ENCODE data around the gene MT1HL1.

MT1HL1 gene

GRCh38 chr1:236997882-236998281 is 6.4 kb downstream of the MT1HL1 start:
- Histone ChIP-seq H3K27ac (peak overlapping the region; percentile 37), H3K4me3 (ENCODE audit: low read depth, low read length) (no peak overlapping the region), H3K36me3 (no peaks in the 10 kb centered on the region), H3K27me3 (ENCODE audit: insufficient read depth, low read depth, severe bottlenecking) (no peaks in the 10 kb centered on the region), H3K9me3 (ENCODE audit: severe bottlenecking) (no peaks in the 10 kb centered on the region)
- peak; percentile 69 for DNase-seq
- TF ChIP-seq, protein P1, sequence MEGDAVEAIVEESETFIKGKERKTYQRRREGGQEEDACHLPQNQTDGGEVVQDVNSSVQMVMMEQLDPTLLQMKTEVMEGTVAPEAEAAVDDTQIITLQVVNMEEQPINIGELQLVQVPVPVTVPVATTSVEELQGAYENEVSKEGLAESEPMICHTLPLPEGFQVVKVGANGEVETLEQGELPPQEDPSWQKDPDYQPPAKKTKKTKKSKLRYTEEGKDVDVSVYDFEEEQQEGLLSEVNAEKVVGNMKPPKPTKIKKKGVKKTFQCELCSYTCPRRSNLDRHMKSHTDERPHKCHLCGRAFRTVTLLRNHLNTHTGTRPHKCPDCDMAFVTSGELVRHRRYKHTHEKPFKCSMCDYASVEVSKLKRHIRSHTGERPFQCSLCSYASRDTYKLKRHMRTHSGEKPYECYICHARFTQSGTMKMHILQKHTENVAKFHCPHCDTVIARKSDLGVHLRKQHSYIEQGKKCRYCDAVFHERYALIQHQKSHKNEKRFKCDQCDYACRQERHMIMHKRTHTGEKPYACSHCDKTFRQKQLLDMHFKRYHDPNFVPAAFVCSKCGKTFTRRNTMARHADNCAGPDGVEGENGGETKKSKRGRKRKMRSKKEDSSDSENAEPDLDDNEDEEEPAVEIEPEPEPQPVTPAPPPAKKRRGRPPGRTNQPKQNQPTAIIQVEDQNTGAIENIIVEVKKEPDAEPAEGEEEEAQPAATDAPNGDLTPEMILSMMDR (IDR thresholded peaks at IDR 0.05; ENCODE audit: low read depth, low read length), result 0 out of 2 replicates have a peak, but pooled peaks have one; percentile 9

- DNase-seq, result no peak
- H3K36me3 ChIP-seq, result no peaks in the 10 kb centered on the region
- no peaks in the 10 kb centered on the region for H3K9me3 ChIP-seq (ENCODE audit: severe bottlenecking)
- H3K4me3 ChIP-seq (ENCODE audit: low read depth, low read length), result no peak overlapping the region
- peak overlapping the region; percentile 3; the same call in 1 of the 2 replicates for H3K27ac ChIP-seq
- TF ChIP-seq, protein P1 (IDR thresholded peaks at IDR 0.05; ENCODE audit: low read depth, low read length), result no peak
- no peaks in the 10 kb centered on the region for H3K27me3 ChIP-seq (ENCODE audit: insufficient read depth, low read depth, severe bottlenecking)
Measured at GRCh38 chr1:236997361-236997760, 6.9 kb downstream of the MT1HL1 start.

GRCh38 chr1:236994450-236994849 is 9.8 kb downstream of the MT1HL1 start:
- H3K27ac ChIP-seq, result no peak overlapping the region
- TF ChIP-seq, protein P1 (IDR thresholded peaks at IDR 0.05; ENCODE audit: low read depth, low read length), result no peak

GRCh38 chr1:236992449-236992848 is 11.8 kb downstream of the MT1HL1 start:
- DNase-seq, result no peak
- peaks cover 10% of the 10 kb centered on the region for H3K9me3 ChIP-seq (ENCODE audit: severe bottlenecking)
- no peak overlapping the region for H3K4me3 ChIP-seq (ENCODE audit: low read depth, low read length)
- TF ChIP-seq, protein P1 (IDR thresholded peaks at IDR 0.05; ENCODE audit: low read depth, low read length), result no peak
- no peaks in the 10 kb centered on the region for H3K36me3 ChIP-seq
- H3K27me3 ChIP-seq (ENCODE audit: insufficient read depth, low read depth, severe bottlenecking), result no peaks in the 10 kb centered on the region
- H3K27ac ChIP-seq, result no peak overlapping the region

More at GRCh38 chr1:236994450-236994849, 9.8 kb downstream of the MT1HL1 start:
- DNase-seq, result no peak
- H3K27me3 ChIP-seq (ENCODE audit: insufficient read depth, low read depth, severe bottlenecking), result no peaks in the 10 kb centered on the region
- H3K9me3 ChIP-seq (ENCODE audit: severe bottlenecking), result peaks cover 6% of the 10 kb centered on the region
- no peak overlapping the region for H3K4me3 ChIP-seq (ENCODE audit: low read depth, low read length)
- H3K36me3 ChIP-seq, result no peaks in the 10 kb centered on the region

DNA sequence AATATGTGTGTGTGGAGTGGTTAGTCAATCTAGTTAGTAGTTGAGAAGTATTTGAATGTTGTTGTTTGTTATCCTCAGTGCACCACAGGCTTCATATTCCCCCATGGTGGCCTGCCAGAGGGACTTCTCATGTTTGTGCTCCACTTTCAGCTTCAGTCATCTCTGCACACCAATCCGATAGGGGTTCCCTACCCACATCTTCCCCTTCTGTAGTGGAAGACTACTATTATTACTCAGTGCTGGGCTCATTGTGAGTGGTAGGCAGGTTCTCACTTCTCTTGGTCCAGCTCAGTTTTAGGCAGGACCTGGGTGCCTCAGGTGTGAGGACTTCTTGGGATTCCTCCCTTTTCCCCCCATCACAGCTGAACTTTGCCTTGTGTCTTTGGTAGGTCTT is 14.2 kb downstream of the MT1HL1 start:
- Histone ChIP-seq H3K9me3 (ENCODE audit: severe bottlenecking) (peaks cover 10% of the 10 kb centered on the region), H3K4me3 (ENCODE audit: low read depth, low read length) (no peak overlapping the region), H3K27ac (no peak overlapping the region), H3K27me3 (ENCODE audit: insufficient read depth, low read depth, severe bottlenecking) (no peaks in the 10 kb centered on the region), H3K36me3 (no peaks in the 10 kb centered on the region)
- no peak for DNase-seq
- TF ChIP-seq, protein P1 (IDR thresholded peaks at IDR 0.05; ENCODE audit: low read depth, low read length), result no peak

Measured in WERI-Rb-1 (cell line).